ENCODE data around the gene OR7D2. TPM values are rescaled to one million over a fixed set of nuclear protein-coding genes. Genes with fewer than 3 reads are reported as not detected.

OR7D2 gene
- total RNA-seq = under 1 TPM in 1 of 4 donors, not detected in 3; 0.54 TPM

DNA sequence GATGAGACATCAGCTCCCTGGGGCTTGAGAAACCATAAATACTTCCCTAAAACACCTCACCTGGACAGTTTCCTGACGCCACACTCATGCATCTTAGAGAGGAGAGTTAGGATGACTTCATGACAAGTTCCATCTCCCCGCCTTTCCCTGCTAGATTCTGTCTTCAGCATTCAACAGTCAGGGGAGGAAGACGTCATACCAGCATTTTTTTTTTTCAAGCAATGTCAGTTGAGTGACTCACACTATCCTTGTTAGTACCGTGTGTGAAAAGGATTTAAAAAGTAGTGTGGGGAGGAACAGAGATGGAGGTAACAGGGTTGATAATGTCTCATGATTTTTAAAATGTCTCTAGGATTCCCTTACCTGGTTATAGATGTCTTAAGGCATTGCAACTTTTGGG lies at the start of gene OR7D2:
Gene OR7D2, plus strand, starts transcription at position 79 of the 400 bp plus-strand sequence. CDS start 6,803 bp downstream, outside the sequence.
- H3K36me3 ChIP-seq = no peaks in the 10 kb centered on the region
- WGBS, 2 donors = 71% methylated on average over 4 of the region's 4 CpGs
- TF ChIP-seq CTCF (IDR thresholded peaks at IDR 0.05) (no peak), POLR2A (IDR thresholded peaks at IDR 0.05) (no peak)
- H3K27me3 ChIP-seq = no peaks in the 10 kb centered on the region
- no peak within 1 kb of the TSS for H3K4me3 ChIP-seq (replicated peaks in 1 of 3)
- H3K9me3 ChIP-seq = no peaks in the 10 kb centered on the region
- no peak for DNase-seq
- no peak within 1 kb of the TSS for H3K27ac ChIP-seq
- no peaks in the 10 kb centered on the region for H3K4me1 ChIP-seq
- intact Hi-C loops (cut with DNase I) = no loop called here

DNA sequence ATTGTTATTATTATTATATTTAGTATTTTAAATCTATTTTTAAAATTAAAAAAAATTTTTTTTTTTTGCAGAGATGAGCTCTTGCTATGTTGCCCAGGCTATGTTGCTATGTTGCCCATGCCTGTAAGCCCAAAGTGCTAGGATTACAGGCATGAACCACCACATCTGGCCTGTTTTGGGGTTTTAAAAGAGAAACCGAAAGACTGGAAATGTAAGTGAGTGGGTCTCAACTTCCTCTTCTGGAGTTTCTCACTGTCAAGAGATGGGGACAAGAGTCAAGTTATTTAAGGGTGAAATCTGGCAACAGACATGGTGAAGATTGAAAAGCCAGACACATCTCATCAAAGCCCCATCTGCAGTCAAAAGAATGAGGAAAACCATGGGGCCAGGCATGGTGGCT lies 47.8 kb upstream of the OR7D2 start:
- Histone ChIP-seq H3K27ac (no peak overlapping the region), H3K36me3 (no peaks in the 10 kb centered on the region), H3K27me3 (no peaks in the 10 kb centered on the region), H3K4me1 (no peaks in the 10 kb centered on the region), H3K4me3 (replicated peaks in 1 of 3) (no peak overlapping the region), H3K9me3 (no peaks in the 10 kb centered on the region)
- WGBS, 2 donors = 73 to 81% methylated on average over 1 of the region's 1 CpG
- intact Hi-C loops (cut with DNase I) = loop anchor here (10.0 kb wide), 1 partner anchor 674 kb away; no protein-coding TSS in a partner anchor
- TF ChIP-seq CTCF (IDR thresholded peaks at IDR 0.05) = no peak
- TF ChIP-seq POLR2A (IDR thresholded peaks at IDR 0.05) = no peak
- no peak for DNase-seq

GRCh38 chr19:9132422-9132821 lies 46.4 kb upstream of the OR7D2 start:
- Histone ChIP-seq H3K9me3 (no peaks in the 10 kb centered on the region), H3K27me3 (no peaks in the 10 kb centered on the region), H3K4me3 (replicated peaks in 1 of 3) (no peak overlapping the region), H3K4me1 (no peaks in the 10 kb centered on the region), H3K36me3 (no peaks in the 10 kb centered on the region), H3K27ac (no peak overlapping the region)
- 62 to 67% methylated on average over 5 of the region's 5 CpGs for WGBS, 2 donors
- intact Hi-C loops (cut with DNase I) = loop anchor here (10.0 kb wide), 1 partner anchor 672 kb away; no protein-coding TSS in a partner anchor
- TF ChIP-seq POLR2A (IDR thresholded peaks at IDR 0.05) (no peak), CTCF (IDR thresholded peaks at IDR 0.05) (no peak)
- DNase-seq = no peak

GRCh38 chr19:9139609-9140158 lies 39.1 kb upstream of the OR7D2 start:
- TF ChIP-seq POLR2A (IDR thresholded peaks at IDR 0.05) (no peak), CTCF (IDR thresholded peaks at IDR 0.05) (no peak)
- H3K36me3 ChIP-seq = no peaks in the 10 kb centered on the region
- no peak for DNase-seq
- WGBS, 2 donors = 29 to 35% methylated on average over 8 of the region's 8 CpGs
- H3K27me3 ChIP-seq = no peaks in the 10 kb centered on the region
- H3K9me3 ChIP-seq = no peaks in the 10 kb centered on the region
- peak overlapping the region; percentile 66 to 94 (median 88) for H3K4me3 ChIP-seq (replicated peaks in 1 of 3)
- H3K27ac ChIP-seq = peak overlapping the region in 2 of 3 donors; percentile 71 to 85
- intact Hi-C loops (cut with DNase I) = loop anchor here (10.0 kb wide), 1 partner anchor 665 kb away; no protein-coding TSS in a partner anchor
- peaks cover 6 to 10% of the 10 kb centered on the region in 2 donors for H3K4me1 ChIP-seq

- 1 to 2% methylated on average over 40 to 41 of the region's 43 CpGs for WGBS, 2 donors
- H3K9me3 ChIP-seq = no peaks in the 10 kb centered on the region
- H3K27ac ChIP-seq = peak within 1 kb of the TSS; percentile 67 to 85 (median 71)
- H3K36me3 ChIP-seq = no peaks in the 10 kb centered on the region
- TF ChIP-seq POLR2A (IDR thresholded peaks at IDR 0.05) (peak in 1 of 2 donors; percentile 72), CTCF (IDR thresholded peaks at IDR 0.05) (no peak)
- intact Hi-C loops (cut with DNase I) = no loop called here
- peaks cover 6 to 10% of the 10 kb centered on the region in 2 donors for H3K4me1 ChIP-seq
- no peaks in the 10 kb centered on the region for H3K27me3 ChIP-seq
- peak within 1 kb of the TSS; percentile 66 to 94 (median 88) for H3K4me3 ChIP-seq (replicated peaks in 1 of 3)
- peak; percentile 93 to 94 for DNase-seq
Observed at GRCh38 chr19:9140159-9140874, 38.5 kb upstream of the OR7D2 start, which contains the start of gene ZNF317. TSS of gene ZNF317 (plus strand) at chr19:9140397. CDS start at chr19:9156017, 15,620 bp downstream.
